H9 (cell line): ENCODE results near the gene CSTA. TPM values are rescaled to one million over a fixed set of nuclear protein-coding genes. Genes with fewer than 3 reads are reported as not detected.

Experiments
- DNase-seq: peaks from one replicate; pipeline ENCODE4 v3.0.0-alpha.2; 2017
- H2AFZ ChIP-seq: one replicate; pipeline ENCODE4 v1.6.1; 2013; ENCODE audit warnings: mild to moderate bottlenecking, low read length, control low read depth, moderate library complexity
- H2AK5ac ChIP-seq: 2 replicates; pipeline ENCODE4 v1.6.1; 2013; ENCODE audit warnings: low read length, control low read depth, mixed read lengths; ENCODE audit not compliant: insufficient read length
- H2BK120ac ChIP-seq: one replicate; pipeline ENCODE4 v1.6.1; 2013; ENCODE audit warnings: low read depth, mild to moderate bottlenecking, low read length, control low read depth, inconsistent platforms; ENCODE audit not compliant: poor library complexity, severe bottlenecking
- H2BK12ac ChIP-seq: 2 replicates; pipeline ENCODE4 v1.6.1; 2013; ENCODE audit warnings: low read length, control low read depth, mixed read lengths, low read depth; ENCODE audit not compliant: insufficient read length
- H2BK15ac ChIP-seq: 2 replicates; pipeline ENCODE4 v1.6.1; 2013; ENCODE audit warnings: low read depth, low read length, control low read depth
- H2BK20ac ChIP-seq: one replicate; pipeline ENCODE4 v1.6.1; 2013; ENCODE audit warnings: low read depth, mild to moderate bottlenecking, low read length, control low read depth, inconsistent platforms; ENCODE audit not compliant: poor library complexity, severe bottlenecking
- H2BK5ac ChIP-seq: 2 replicates; pipeline ENCODE4 v1.6.1; 2013; ENCODE audit warnings: low read length, control low read depth, mixed read lengths; ENCODE audit not compliant: insufficient read length
- H3K14ac ChIP-seq: 2 replicates; pipeline ENCODE4 v1.6.1; 2013; ENCODE audit warnings: low read length, control low read depth; ENCODE audit not compliant: insufficient read depth
- H3K18ac ChIP-seq: 2 replicates; pipeline ENCODE4 v1.6.1; 2013; ENCODE audit warnings: low read depth, mild to moderate bottlenecking, mixed read lengths, low read length, control low read depth; ENCODE audit not compliant: insufficient read length
- H3K23ac ChIP-seq: 2 replicates; pipeline ENCODE4 v1.6.1; 2013; ENCODE audit warnings: low read length, control low read depth, mixed read lengths, low read depth; ENCODE audit not compliant: insufficient read length
- H3K23me2 ChIP-seq: 2 replicates; pipeline ENCODE4 v1.6.1; 2013; ENCODE audit warnings: low read depth, mild to moderate bottlenecking, mixed read lengths, low read length, control low read depth; ENCODE audit not compliant: insufficient read length, poor library complexity, severe bottlenecking
- H3K27ac ChIP-seq: 2 replicates; pipeline ENCODE4 v1.5.1; 2013; ENCODE audit warnings: low read length, control low read depth, mixed read lengths, low read depth; ENCODE audit not compliant: insufficient read length
- H3K27me3 ChIP-seq: 2 replicates; pipeline ENCODE4 v1.6.1; 2013; ENCODE audit warnings: low read length, control low read depth, inconsistent platforms; ENCODE audit not compliant: insufficient read depth
- H3K4ac ChIP-seq: 2 replicates; pipeline ENCODE4 v1.6.1; 2013; ENCODE audit warnings: low read depth, mild to moderate bottlenecking, control low read depth, inconsistent platforms, low read length, moderate library complexity
- H3K4me1 ChIP-seq: 2 replicates; pipeline ENCODE4 v1.6.1; 2013; ENCODE audit warnings: low read length, control low read depth, inconsistent platforms; ENCODE audit not compliant: insufficient read depth
- H3K4me2 ChIP-seq: 2 replicates; pipeline ENCODE4 v1.6.1; 2013; ENCODE audit warnings: low read length, control low read depth, mixed read lengths; ENCODE audit not compliant: insufficient read length, insufficient read depth
- H3K56ac ChIP-seq: 2 replicates; pipeline ENCODE4 v1.6.1; 2013; ENCODE audit warnings: low read depth, mild to moderate bottlenecking, mixed read lengths, low read length, control low read depth; ENCODE audit not compliant: insufficient read length
- H3K79me1 ChIP-seq: 2 replicates; pipeline ENCODE4 v1.6.1; 2013; ENCODE audit warnings: low read depth, mild to moderate bottlenecking, moderate library complexity, low read length, control low read depth, inconsistent platforms; ENCODE audit not compliant: insufficient read depth, poor library complexity, severe bottlenecking
- H3K79me2 ChIP-seq: 2 replicates; pipeline ENCODE4 v1.6.1; 2013; ENCODE audit warnings: low read length, control low read depth, inconsistent platforms; ENCODE audit not compliant: insufficient read depth
- H3K9ac ChIP-seq: 2 replicates; pipeline ENCODE4 v1.6.1; 2013; ENCODE audit warnings: low read length, control low read depth, mixed read lengths; ENCODE audit not compliant: insufficient read length; ENCODE audit errors: extremely low read depth
- H3K9me3 ChIP-seq: one replicate; pipeline ENCODE4 v1.6.1; 2013; ENCODE audit warnings: low read depth, low read length, inconsistent platforms; ENCODE audit not compliant: control insufficient read depth
- H3T11ph ChIP-seq: one replicate; pipeline ENCODE4 v1.6.1; 2013; ENCODE audit warnings: mild to moderate bottlenecking, low read length, control low read depth, inconsistent platforms
- H4K20me1 ChIP-seq: one replicate; pipeline ENCODE4 v1.6.1; 2013; ENCODE audit not compliant: control insufficient read depth, insufficient read length, insufficient read depth
- H4K5ac ChIP-seq: 2 replicates; pipeline ENCODE4 v1.6.1; 2013; ENCODE audit warnings: low read depth, mild to moderate bottlenecking, mixed read lengths, low read length, control low read depth; ENCODE audit not compliant: insufficient read length
- H4K8ac ChIP-seq: replicated peaks from 2 replicates; pipeline ENCODE4 v1.6.1; 2013; ENCODE audit warnings: low read length, control low read depth, mixed read lengths, low read depth; ENCODE audit not compliant: insufficient read length
- H4K91ac ChIP-seq: 2 replicates; pipeline ENCODE4 v1.6.1; 2013; ENCODE audit warnings: low read depth, mild to moderate bottlenecking, moderate library complexity, mixed read lengths, low read length, control low read depth; ENCODE audit not compliant: insufficient read length
- H3K27ac Mint-ChIP-seq, 3 experiments: 2 replicates in 2 of 3; 3 replicates in 1 of 3; pipeline ENCODE4 v1.8.0; 2020 to 2021; ENCODE audit warnings: mixed read lengths in 3 of 3, mild to moderate bottlenecking in 1 of 3, moderate library complexity in 1 of 3
- H3K27me3 Mint-ChIP-seq: 2 replicates; pipeline ENCODE4 v1.8.0; 2021; ENCODE audit warnings: low read depth, mild to moderate bottlenecking, moderate library complexity, mixed read lengths
- H3K36me3 Mint-ChIP-seq, 3 experiments: 2 replicates in 2 of 3; 3 replicates in 1 of 3; pipeline ENCODE4 v1.8.0; 2020 to 2021; ENCODE audit warnings: low read depth in 3 of 3, mixed read lengths in 3 of 3; ENCODE audit not compliant: insufficient read depth in 1 of 3
- H3K4me1 Mint-ChIP-seq, 2 experiments: 2 replicates each; pipeline ENCODE4 v1.8.0; 2020; ENCODE audit warnings: mixed read lengths in 2 of 2
- H3K4me3 Mint-ChIP-seq, 2 experiments: 2 replicates in 1 of 2; 3 replicates in 1 of 2; pipeline ENCODE4 v1.8.0; 2020 to 2021; ENCODE audit warnings: mild to moderate bottlenecking in 2 of 2, mixed read lengths in 2 of 2, moderate library complexity in 1 of 2
- H3K9me3 Mint-ChIP-seq, 2 experiments: 2 replicates in 1 of 2; 3 replicates in 1 of 2; pipeline ENCODE4 v1.8.0; 2020; ENCODE audit warnings: mild to moderate bottlenecking in 2 of 2, mixed read lengths in 2 of 2, moderate library complexity in 1 of 2
- CTCF ChIP-seq: fragments of 200-600 bp; sonication (generic); conservative IDR thresholded peaks from 3 replicates; pipeline ENCODE4 v1.8.0; 2021; ENCODE audit warnings: antibody characterized with exemption, mild to moderate bottlenecking
- total RNA-seq: library from RNA; stranded (reverse); gene quantifications from 2 replicates; pipeline ENCODE4 v1.2.1, GENCODE V29; 2021

The CSTA gene
- total RNA-seq, 1 experiment from 2014 or later = not detected

GRCh38 chr3:122299215-122299614 is 25.8 kb upstream of the CSTA start:
- Mint-ChIP-seq H3K27ac (no peak overlapping the region), H3K4me3 (no peak overlapping the region)
- no peaks in the 10 kb centered on the region for H3K4me1 ChIP-seq

More at GRCh38 chr3:122299215-122299614, 25.8 kb upstream of the CSTA start:
- Histone ChIP-seq H3K9me3 (no peaks in the 10 kb centered on the region), H3K56ac (no peak overlapping the region), H4K8ac (no peak overlapping the region), H3K79me1 (no peaks in the 10 kb centered on the region), H2BK12ac (no peak overlapping the region), H3K79me2 (no peaks in the 10 kb centered on the region), H3K27ac (no peak overlapping the region), H4K5ac (no peak overlapping the region), H3K14ac (no peak overlapping the region), H2AK5ac (no peak overlapping the region), H2BK15ac (no peak overlapping the region), H3K23ac (no peak overlapping the region), H4K20me1 (no peaks in the 10 kb centered on the region), H2BK120ac (no peak overlapping the region), H3K4ac (no peak overlapping the region), H2AFZ (no peak overlapping the region), H3T11ph (no peak overlapping the region), H3K23me2 (no peaks in the 10 kb centered on the region), H3K9ac (no peak overlapping the region), H4K91ac (no peak overlapping the region), H3K4me2 (no peak overlapping the region), H2BK20ac (no peak overlapping the region), H3K27me3 (no peaks in the 10 kb centered on the region), H3K18ac (no peak overlapping the region), H2BK5ac (no peak overlapping the region)
- TF ChIP-seq CTCF = no peak
- Mint-ChIP-seq H3K36me3 (no peaks in the 10 kb centered on the region; a peak in 1 of 7 replicates), H3K27me3 (no peaks in the 10 kb centered on the region), H3K4me1 (no peaks in the 10 kb centered on the region), H3K9me3 (peaks cover 0 to 1% of the 10 kb centered on the region in 2 experiments; a peak in 1 of 5 replicates)
- no peak for DNase-seq
